PC-9 (cell line): ENCODE data around the gene MOGAT1.

ENCODE experiments used
- CTCF ChIP-seq: fragments of 200-600 bp; sonication (generic); conservative IDR thresholded peaks from 2 replicates; pipeline ENCODE4 v1.6.1; 2017; ENCODE audit warnings: mixed run types, antibody characterized with exemption, mild to moderate bottlenecking, moderate library complexity
- EZH2 ChIP-seq: fragments of 200-600 bp; sonication (generic); IDR thresholded peaks from 2 replicates; pipeline ENCODE4 v1.8.0; 2017; ENCODE audit warnings: antibody characterized with exemption, low read depth

GRCh38 chr2:222707102-222707688 lies 35.7 kb downstream of the MOGAT1 start:
- no peak for TF ChIP-seq CTCF
- no peak for TF ChIP-seq EZH2
